HEK293T (cell line): ENCODE data around the gene JARID2.

Experiments
- ARNT ChIP-seq: fragments of 450-650 bp; IDR thresholded peaks from 2 replicates; pipeline ENCODE4 v1.6.1; 2017; ENCODE audit warnings: mild to moderate bottlenecking
- FOXM1 ChIP-seq: fragments of 450-650 bp; IDR thresholded peaks from 2 replicates; pipeline ENCODE4 v1.6.1; 2017; ENCODE audit warnings: mild to moderate bottlenecking, borderline replicate concordance
- PKNOX1 ChIP-seq: fragments of 450-650 bp; IDR thresholded peaks from 2 replicates; pipeline ENCODE4 v1.6.1; 2016
- SP1 ChIP-seq: fragments of 450-650 bp; IDR thresholded peaks from 2 replicates; pipeline ENCODE4 v1.6.1; 2017
- ZNF384 ChIP-seq: fragments of 450-650 bp; IDR thresholded peaks from 2 replicates; pipeline ENCODE4 v1.6.1; 2016

- TF ChIP-seq PKNOX1 = no peak
- no peak for TF ChIP-seq ZNF384
- TF ChIP-seq ARNT = no peak
- TF ChIP-seq SP1 = no peak
- no peak for TF ChIP-seq FOXM1
These were observed 18.0 kb upstream of the JARID2 start for GRCh38 chr6:15227827-15228318.
